Uterus (tissue), 2 donors: Measurements from ENCODE around the gene KCNC1.

Experiments
- POLR2A ChIP-seq, 2 donors: fragments of 450-650 bp; IDR thresholded peaks; one replicate each; pipeline ENCODE4 v1.6.1; 2016; ENCODE audit warnings: antibody characterized with exemption in 2 of 2, mild to moderate bottlenecking in 1 of 2, moderate library complexity in 1 of 2
- TF ChIP-seq, protein P1 (sequence below), 4 experiments: fragments of 200-600 bp in 2 of 4; fragments of 450-650 bp in 2 of 4; sonication (generic) in 2 of 4; IDR thresholded peaks; one replicate each; pipeline ENCODE4 v1.5.1; 2016 to 2019; ENCODE audit warnings: antibody characterized with exemption in 4 of 4, mild to moderate bottlenecking in 2 of 4, moderate library complexity in 1 of 4

DNA sequence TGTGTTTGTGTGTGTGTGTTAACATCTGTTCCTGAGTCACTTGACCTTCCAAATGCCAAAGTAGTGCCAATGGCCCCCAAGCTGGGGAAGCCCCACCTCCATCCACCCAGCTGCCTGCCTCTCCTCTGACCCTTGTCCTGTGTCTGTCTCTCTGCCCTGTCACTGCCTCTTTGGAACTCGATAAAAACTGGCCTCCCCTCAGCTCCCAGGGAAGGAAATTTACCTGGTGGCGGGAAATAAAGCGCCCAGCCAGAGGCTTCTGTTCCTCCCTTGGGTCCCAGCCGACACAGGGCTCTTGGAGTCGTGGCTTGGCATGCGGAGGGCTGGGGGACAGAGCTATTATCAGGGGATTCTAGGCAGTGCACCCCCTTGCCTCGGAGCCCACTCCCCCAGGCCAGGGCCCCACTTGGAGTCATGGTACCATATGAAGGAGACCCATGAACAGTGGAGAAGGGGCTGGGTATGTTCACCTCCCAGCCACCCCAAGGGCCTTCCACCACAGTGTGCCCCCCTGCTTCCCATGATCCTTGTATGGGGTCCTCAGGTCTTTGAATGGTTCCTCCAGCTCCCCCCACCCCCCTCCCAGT is 6.2 kb downstream of the KCNC1 start:
- TF ChIP-seq POLR2A (IDR thresholded peaks at IDR 0.05) = no peak
- TF ChIP-seq, protein P1, sequence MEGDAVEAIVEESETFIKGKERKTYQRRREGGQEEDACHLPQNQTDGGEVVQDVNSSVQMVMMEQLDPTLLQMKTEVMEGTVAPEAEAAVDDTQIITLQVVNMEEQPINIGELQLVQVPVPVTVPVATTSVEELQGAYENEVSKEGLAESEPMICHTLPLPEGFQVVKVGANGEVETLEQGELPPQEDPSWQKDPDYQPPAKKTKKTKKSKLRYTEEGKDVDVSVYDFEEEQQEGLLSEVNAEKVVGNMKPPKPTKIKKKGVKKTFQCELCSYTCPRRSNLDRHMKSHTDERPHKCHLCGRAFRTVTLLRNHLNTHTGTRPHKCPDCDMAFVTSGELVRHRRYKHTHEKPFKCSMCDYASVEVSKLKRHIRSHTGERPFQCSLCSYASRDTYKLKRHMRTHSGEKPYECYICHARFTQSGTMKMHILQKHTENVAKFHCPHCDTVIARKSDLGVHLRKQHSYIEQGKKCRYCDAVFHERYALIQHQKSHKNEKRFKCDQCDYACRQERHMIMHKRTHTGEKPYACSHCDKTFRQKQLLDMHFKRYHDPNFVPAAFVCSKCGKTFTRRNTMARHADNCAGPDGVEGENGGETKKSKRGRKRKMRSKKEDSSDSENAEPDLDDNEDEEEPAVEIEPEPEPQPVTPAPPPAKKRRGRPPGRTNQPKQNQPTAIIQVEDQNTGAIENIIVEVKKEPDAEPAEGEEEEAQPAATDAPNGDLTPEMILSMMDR (IDR thresholded peaks at IDR 0.05) = no peak
